Measurements from ENCODE around the gene LIMCH1.

DNA sequence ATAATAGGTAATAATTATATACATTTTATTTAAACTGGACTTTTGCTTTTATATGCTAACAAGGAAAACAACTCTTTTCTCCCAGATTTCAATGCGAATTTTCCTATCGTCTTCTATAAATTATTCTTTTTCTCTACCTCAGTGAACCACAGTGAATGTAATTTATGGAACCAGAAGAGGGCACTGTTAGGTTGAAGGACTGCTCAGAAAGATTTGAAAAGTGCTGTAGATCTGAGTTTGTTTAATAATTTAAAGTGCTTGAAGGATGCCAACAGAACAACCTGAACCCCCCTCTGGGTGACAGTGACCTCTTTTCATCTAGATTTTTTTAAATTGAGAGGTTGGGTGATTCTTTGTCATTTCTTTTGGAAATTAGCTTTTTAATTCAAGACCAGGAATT lies 155.7 kb downstream of the LIMCH1 start:
- TF ChIP-seq, protein P1, sequence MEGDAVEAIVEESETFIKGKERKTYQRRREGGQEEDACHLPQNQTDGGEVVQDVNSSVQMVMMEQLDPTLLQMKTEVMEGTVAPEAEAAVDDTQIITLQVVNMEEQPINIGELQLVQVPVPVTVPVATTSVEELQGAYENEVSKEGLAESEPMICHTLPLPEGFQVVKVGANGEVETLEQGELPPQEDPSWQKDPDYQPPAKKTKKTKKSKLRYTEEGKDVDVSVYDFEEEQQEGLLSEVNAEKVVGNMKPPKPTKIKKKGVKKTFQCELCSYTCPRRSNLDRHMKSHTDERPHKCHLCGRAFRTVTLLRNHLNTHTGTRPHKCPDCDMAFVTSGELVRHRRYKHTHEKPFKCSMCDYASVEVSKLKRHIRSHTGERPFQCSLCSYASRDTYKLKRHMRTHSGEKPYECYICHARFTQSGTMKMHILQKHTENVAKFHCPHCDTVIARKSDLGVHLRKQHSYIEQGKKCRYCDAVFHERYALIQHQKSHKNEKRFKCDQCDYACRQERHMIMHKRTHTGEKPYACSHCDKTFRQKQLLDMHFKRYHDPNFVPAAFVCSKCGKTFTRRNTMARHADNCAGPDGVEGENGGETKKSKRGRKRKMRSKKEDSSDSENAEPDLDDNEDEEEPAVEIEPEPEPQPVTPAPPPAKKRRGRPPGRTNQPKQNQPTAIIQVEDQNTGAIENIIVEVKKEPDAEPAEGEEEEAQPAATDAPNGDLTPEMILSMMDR (IDR thresholded peaks at IDR 0.05; ENCODE audit: poor library complexity): peak; percentile 78
- TF ChIP-seq EZH2 (IDR thresholded peaks at IDR 0.05; ENCODE audit: borderline replicate concordance): no peak
- TF ChIP-seq EZH2phosphoT487 (IDR thresholded peaks at IDR 0.05; ENCODE audit: low read depth, severe bottlenecking, unreplicated experiment): no peak

All from hepatocyte (in vitro differentiated cells).